CD4-positive, CD25-positive, alpha-beta regulatory T cell (primary cell): ENCODE data around the gene ITGB1. TPM values are rescaled to one million over a fixed set of nuclear protein-coding genes. Genes with fewer than 3 reads are reported as not detected.

Experiments used
- ATAC-seq, 2 donors: fragments of 150-1000 bp; cut with Tn5 transposase; one replicate each; pipeline ENCODE4 v1.10.0; 2021; ENCODE audit warnings: low read depth in 2 of 2, moderate number of reproducible peaks in 2 of 2, moderate library complexity in 1 of 2
- DNase-seq, 3 donors: peaks; one replicate each; pipeline versions ENCODE4 v3.0.0 to v3.0.0-alpha.2; 2012 to 2022; ENCODE audit warnings: mixed read lengths in 1 of 3
- H3K27ac ChIP-seq: one replicate; pipeline ENCODE4 v1.7.0; 2013; ENCODE audit warnings: mild to moderate bottlenecking, low read length; ENCODE audit not compliant: insufficient read depth, poor library complexity, severe bottlenecking
- H3K27me3 ChIP-seq: one replicate; pipeline ENCODE4 v1.7.0; 2013; ENCODE audit warnings: low read length; ENCODE audit not compliant: control insufficient read depth, insufficient read depth
- H3K36me3 ChIP-seq: one replicate; pipeline ENCODE4 v1.7.0; 2013; ENCODE audit warnings: mild to moderate bottlenecking, low read length, moderate library complexity; ENCODE audit not compliant: control insufficient read depth, insufficient read depth
- H3K4me1 ChIP-seq: 2 replicates; pipeline ENCODE4 v1.7.0; 2013; ENCODE audit warnings: mild to moderate bottlenecking, low read length; ENCODE audit not compliant: insufficient read depth, control insufficient read depth, poor library complexity, severe bottlenecking
- H3K4me3 ChIP-seq: one replicate; pipeline ENCODE4 v1.7.0; 2013; ENCODE audit warnings: low read depth, mild to moderate bottlenecking, low read length, moderate library complexity
- H3K9me3 ChIP-seq, 2 experiments: 1 replicate in 1 of 2; 2 replicates in 1 of 2; pipeline ENCODE4 v1.7.0; 2013; ENCODE audit warnings: low read length in 2 of 2, mild to moderate bottlenecking in 1 of 2, moderate library complexity in 1 of 2; ENCODE audit not compliant: control insufficient read depth in 2 of 2
- H3K27ac Mint-ChIP-seq, 3 donors: one replicate each; pipeline ENCODE4 v1.8.0; 2020 to 2022; ENCODE audit warnings: mild to moderate bottlenecking in 3 of 3, mixed read lengths in 3 of 3, moderate library complexity in 2 of 3
- H3K27me3 Mint-ChIP-seq: one replicate; pipeline ENCODE4 v1.8.0; 2022; ENCODE audit warnings: mild to moderate bottlenecking, mixed read lengths
- H3K36me3 Mint-ChIP-seq: one replicate; pipeline ENCODE4 v1.8.0; 2020; ENCODE audit warnings: mixed read lengths
- H3K4me1 Mint-ChIP-seq, 4 donors: one replicate each; pipeline ENCODE4 v1.8.0; 2020 to 2022; ENCODE audit warnings: mixed read lengths in 4 of 4, mild to moderate bottlenecking in 1 of 4
- H3K4me3 Mint-ChIP-seq, 4 donors: one replicate each; pipeline ENCODE4 v1.8.0; 2020 to 2022; ENCODE audit warnings: mild to moderate bottlenecking in 4 of 4, mixed read lengths in 4 of 4, moderate library complexity in 3 of 4
- H3K9me3 Mint-ChIP-seq, 7 donors: one replicate each; pipeline ENCODE4 v1.8.0; 2020 to 2022; ENCODE audit warnings: mixed read lengths in 7 of 7, mild to moderate bottlenecking in 3 of 7, moderate library complexity in 2 of 7
- polyA plus RNA-seq, 4 donors: library from polyadenylated mRNA; unstranded; fragments of 300-500 nt; fragmentation: Illumina TruSeq; gene quantifications; one replicate each; pipeline ENCODE4 v1.2.3, GENCODE V29; 2021
- total RNA-seq: library from RNA; stranded (reverse); gene quantifications from one replicate; pipeline ENCODE4 v1.2.3, GENCODE V29; 2022

Gene ITGB1
- total and polyA plus RNA-seq, 5 donors from 2014 or later = 360 to 577 (median 524) TPM

- no peaks in the 10 kb centered on the region for H3K27me3 Mint-ChIP-seq
- H3K36me3 Mint-ChIP-seq = peaks cover 40% of the 10 kb centered on the region
- H3K36me3 ChIP-seq = peaks cover 43% of the 10 kb centered on the region
- H3K4me1 ChIP-seq = peaks cover 62% of the 10 kb centered on the region
- H3K27ac Mint-ChIP-seq = peak overlapping the region in 2 of 3 donors; percentile 78 to 81
- H3K4me1 Mint-ChIP-seq = peaks cover 49 to 87% (median 70%) of the 10 kb centered on the region in 4 donors
- DNase-seq (no peak), ATAC-seq (peak in 1 of 2 donors; percentile 18)
- peak overlapping the region; percentile 67 for H3K4me3 ChIP-seq
- no peaks in the 10 kb centered on the region for H3K9me3 ChIP-seq
- H3K9me3 Mint-ChIP-seq = peaks cover 0 to 1% (median 0%) of the 10 kb centered on the region in 7 donors
- H3K4me3 Mint-ChIP-seq = peak overlapping the region; percentile 44 to 66 (median 60)
- no peaks in the 10 kb centered on the region for H3K27me3 ChIP-seq
- H3K27ac ChIP-seq = peak overlapping the region; percentile 70
Measured at GRCh38 chr10:32939296-32940111, 18.5 kb downstream of the ITGB1 start.

GRCh38 chr10:32938554-32939061, 19.4 kb downstream of the ITGB1 start:
- Mint-ChIP-seq H3K27me3 (no peaks in the 10 kb centered on the region), H3K36me3 (peaks cover 36% of the 10 kb centered on the region), H3K27ac (peak overlapping the region in 2 of 3 donors; percentile 81 to 89), H3K4me3 (peak overlapping the region; percentile 46 to 79 (median 62)), H3K9me3 (peaks cover 0 to 1% (median 0%) of the 10 kb centered on the region in 7 donors), H3K4me1 (peaks cover 45 to 82% (median 66%) of the 10 kb centered on the region in 4 donors)
- Histone ChIP-seq H3K27me3 (no peaks in the 10 kb centered on the region), H3K4me1 (peaks cover 53% of the 10 kb centered on the region), H3K9me3 (no peaks in the 10 kb centered on the region), H3K36me3 (peaks cover 44% of the 10 kb centered on the region), H3K27ac (peak overlapping the region; percentile 70), H3K4me3 (peak overlapping the region; percentile 67)
- no peak for DNase-seq
- ATAC-seq = no peak

GRCh38 chr10:32937911-32938424, 20.1 kb downstream of the ITGB1 start:
- H3K9me3 Mint-ChIP-seq = peaks cover 0 to 1% (median 0%) of the 10 kb centered on the region in 7 donors
- H3K27ac ChIP-seq = peak overlapping the region; percentile 70
- H3K36me3 Mint-ChIP-seq = peaks cover 33% of the 10 kb centered on the region

GRCh38 chr10:32932225-32932729, 25.8 kb downstream of the ITGB1 start:
- Histone ChIP-seq H3K9me3 (no peaks in the 10 kb centered on the region), H3K36me3 (peaks cover 75% of the 10 kb centered on the region), H3K27ac (peak overlapping the region; percentile 48), H3K27me3 (no peaks in the 10 kb centered on the region), H3K4me3 (no peak overlapping the region), H3K4me1 (peaks cover 29% of the 10 kb centered on the region)
- no peak overlapping the region for H3K4me3 Mint-ChIP-seq
- no peaks in the 10 kb centered on the region for H3K27me3 Mint-ChIP-seq
- no peak for DNase-seq
- ATAC-seq = no peak
- H3K4me1 Mint-ChIP-seq = peaks cover 46 to 68% (median 60%) of the 10 kb centered on the region in 4 donors
- no peaks in the 10 kb centered on the region for H3K9me3 Mint-ChIP-seq
- peaks cover 48% of the 10 kb centered on the region for H3K36me3 Mint-ChIP-seq
- peak overlapping the region in 1 of 3 donors; percentile 60 for H3K27ac Mint-ChIP-seq

More at GRCh38 chr10:32937911-32938424, 20.1 kb downstream of the ITGB1 start:
- no peak for ATAC-seq
- H3K27me3 Mint-ChIP-seq = no peaks in the 10 kb centered on the region
- Histone ChIP-seq H3K4me3 (peak overlapping the region; percentile 67), H3K36me3 (peaks cover 50% of the 10 kb centered on the region), H3K4me1 (peaks cover 47% of the 10 kb centered on the region), H3K27me3 (no peaks in the 10 kb centered on the region), H3K9me3 (no peaks in the 10 kb centered on the region)
- H3K4me3 Mint-ChIP-seq = peak overlapping the region; percentile 46 to 79 (median 62)
- peaks cover 43 to 81% (median 66%) of the 10 kb centered on the region in 4 donors for H3K4me1 Mint-ChIP-seq
- peak overlapping the region; percentile 73 to 89 (median 81) for H3K27ac Mint-ChIP-seq
- no peak for DNase-seq

DNA sequence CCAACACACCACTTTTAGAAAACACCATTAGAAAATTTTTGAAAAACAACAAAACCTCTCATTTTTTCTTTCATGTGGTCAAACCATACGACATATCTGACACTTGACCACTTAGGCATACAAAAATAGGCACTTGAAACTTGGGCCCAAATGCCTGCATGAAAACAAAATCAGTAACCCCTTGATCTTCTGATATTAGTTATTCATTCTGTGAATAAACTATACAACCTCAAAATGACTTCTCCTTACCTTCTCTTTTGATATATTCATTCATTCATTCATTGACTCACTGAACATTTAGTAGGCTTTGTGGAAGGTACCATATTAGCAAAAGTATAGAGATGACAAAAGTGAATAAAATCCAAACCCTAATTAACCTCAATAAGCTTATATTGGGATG, 26.4 kb downstream of the ITGB1 start:
- Mint-ChIP-seq H3K27me3 (no peaks in the 10 kb centered on the region), H3K4me3 (peak overlapping the region in 2 of 4 donors; percentile 49 to 52), H3K9me3 (peaks cover 0 to 2% (median 0%) of the 10 kb centered on the region in 7 donors), H3K36me3 (peaks cover 50% of the 10 kb centered on the region), H3K27ac (peak overlapping the region in 2 of 3 donors; percentile 60 to 73), H3K4me1 (peaks cover 40 to 68% (median 62%) of the 10 kb centered on the region in 4 donors)
- H3K4me1 ChIP-seq = peaks cover 29% of the 10 kb centered on the region
- H3K9me3 ChIP-seq = no peaks in the 10 kb centered on the region
- H3K36me3 ChIP-seq = peaks cover 82% of the 10 kb centered on the region
- H3K27ac ChIP-seq = peak overlapping the region; percentile 48
- ATAC-seq (no peak), DNase-seq (no peak)
- peak overlapping the region; percentile 1 for H3K4me3 ChIP-seq
- H3K27me3 ChIP-seq = no peaks in the 10 kb centered on the region

DNA sequence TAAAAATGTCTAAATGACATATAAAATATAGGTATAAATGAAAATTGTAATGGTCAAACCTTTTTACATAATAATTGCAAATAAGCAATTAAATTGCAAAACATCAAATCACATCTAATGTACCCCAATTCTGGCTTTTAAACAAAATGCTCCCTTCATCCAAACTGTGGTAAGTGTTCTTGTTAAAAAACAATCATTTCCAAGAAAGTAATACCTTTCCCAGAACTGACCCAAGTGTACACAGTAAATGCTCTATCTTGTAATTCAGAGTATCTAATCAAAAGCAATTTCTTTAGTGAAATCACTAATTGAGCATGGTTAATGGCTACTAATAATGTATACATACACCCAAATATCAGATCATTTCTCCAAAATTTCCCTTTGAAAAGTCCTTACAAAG, 28.0 kb downstream of the ITGB1 start:
- DNase-seq = peak in 1 of 3 donors; percentile 56
- Histone ChIP-seq H3K4me1 (peaks cover 29% of the 10 kb centered on the region), H3K27ac (peak overlapping the region; percentile 20), H3K9me3 (no peaks in the 10 kb centered on the region), H3K27me3 (no peaks in the 10 kb centered on the region), H3K4me3 (peak overlapping the region; percentile 51), H3K36me3 (peaks cover 89% of the 10 kb centered on the region)
- Mint-ChIP-seq H3K36me3 (peaks cover 52% of the 10 kb centered on the region), H3K4me1 (peaks cover 40 to 65% (median 58%) of the 10 kb centered on the region in 4 donors), H3K27ac (peak overlapping the region; percentile 26 to 60 (median 57)), H3K27me3 (no peaks in the 10 kb centered on the region), H3K9me3 (peaks cover 0 to 4% (median 0%) of the 10 kb centered on the region in 7 donors), H3K4me3 (peak overlapping the region in 1 of 4 donors; percentile 69)
- ATAC-seq = no peak

DNA sequence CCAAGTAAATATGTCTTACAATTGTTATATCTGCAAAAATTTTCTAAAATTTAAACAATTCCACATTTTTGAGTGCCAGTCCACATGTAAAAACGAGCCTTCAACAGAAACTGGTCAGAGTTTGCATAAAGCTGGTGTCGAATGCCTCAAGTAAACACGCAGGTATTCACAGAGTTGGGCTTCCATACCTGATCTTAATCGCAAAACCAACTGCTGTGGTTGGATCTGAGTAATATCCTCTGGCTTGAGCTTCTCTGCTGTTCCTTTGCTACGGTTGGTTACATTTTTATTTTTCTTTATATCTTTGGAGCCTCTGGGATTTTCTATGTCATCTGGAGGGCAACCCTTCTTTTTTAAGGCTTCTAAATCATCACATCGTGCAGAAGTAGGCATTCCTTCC, 28.4 kb downstream of the ITGB1 start:
- no peaks in the 10 kb centered on the region for H3K27me3 Mint-ChIP-seq
- ATAC-seq (peak in 1 of 2 donors; percentile 51), DNase-seq (no peak)
- H3K9me3 ChIP-seq = no peaks in the 10 kb centered on the region
- peaks cover 43 to 65% (median 56%) of the 10 kb centered on the region in 4 donors for H3K4me1 Mint-ChIP-seq
- peaks cover 29% of the 10 kb centered on the region for H3K4me1 ChIP-seq
- peak overlapping the region in 1 of 4 donors; percentile 69 for H3K4me3 Mint-ChIP-seq
- H3K36me3 ChIP-seq = peaks cover 89% of the 10 kb centered on the region
- H3K27ac ChIP-seq = peak overlapping the region; percentile 20
- peaks cover 52% of the 10 kb centered on the region for H3K36me3 Mint-ChIP-seq
- H3K4me3 ChIP-seq = peak overlapping the region; percentile 51
- H3K27ac Mint-ChIP-seq = peak overlapping the region in 2 of 3 donors; percentile 57 to 60
- no peaks in the 10 kb centered on the region for H3K27me3 ChIP-seq
- peaks cover 0 to 4% (median 0%) of the 10 kb centered on the region in 7 donors for H3K9me3 Mint-ChIP-seq
